D721Med (cell line): Measurements from ENCODE around the gene ELAVL3.
"Not testable (repeated sequence)": the region's sequence is repeated elsewhere in the genome, so short reads cannot be mapped to it uniquely, and the experiment has no call there.

Experiments used
- DNase-seq: peaks from one replicate; pipeline ENCODE4 v3.0.0; 2011; ENCODE audit warnings: low spot score; ENCODE audit not compliant: insufficient read length
- FAIRE-seq: peaks from 2 replicates; lab custom pipeline; 2011; peaks lifted over from hg19 to GRCh38; lab: Jason Lieb, UNC
- CTCF ChIP-seq: IDR thresholded peaks from 2 replicates; pipeline ENCODE4 v1.5.1; 2012; ENCODE audit warnings: mild to moderate bottlenecking, control low read depth; ENCODE audit not compliant: insufficient read depth; ENCODE audit errors: missing control alignments

Gene ELAVL3

DNA sequence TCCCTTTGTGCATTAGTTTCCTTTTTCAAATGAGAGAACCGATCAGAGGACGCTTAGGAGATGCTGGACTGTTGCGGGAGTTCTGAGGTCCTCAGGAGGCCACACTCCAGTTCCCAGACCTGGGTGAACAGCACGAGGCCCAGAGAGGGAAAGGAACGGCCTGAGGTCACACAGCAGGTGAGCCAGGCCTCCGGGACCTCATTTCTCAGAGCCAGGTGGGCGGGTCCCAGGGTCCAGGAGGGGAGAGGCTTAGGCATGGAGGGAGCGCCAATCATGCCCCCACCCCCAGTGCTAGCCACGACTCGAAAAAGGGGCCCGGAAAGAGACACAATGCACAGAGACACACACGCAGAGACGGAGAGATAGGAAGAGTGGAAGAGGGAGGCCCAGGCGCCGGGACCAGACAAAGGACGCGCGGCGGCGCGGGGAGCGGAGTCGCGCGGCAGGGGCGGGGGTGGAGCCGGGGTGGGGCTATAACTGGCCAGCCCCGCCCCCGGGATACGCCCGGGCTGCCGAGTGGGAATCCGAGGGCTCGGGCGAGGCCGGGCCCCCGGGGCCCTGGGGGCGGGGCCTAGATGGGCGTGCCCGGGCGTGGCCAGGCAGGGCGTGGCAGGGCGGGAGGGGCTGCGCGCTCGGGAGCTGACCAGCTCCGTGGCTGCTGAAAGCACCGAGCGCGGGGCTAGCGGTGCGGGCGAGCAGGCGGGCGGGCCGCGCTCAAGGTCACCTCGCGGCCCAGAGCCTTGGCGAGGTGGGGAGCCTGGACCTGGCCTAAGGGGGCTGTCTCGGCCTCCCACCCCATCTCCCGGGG is 1.6 kb downstream of the ELAVL3 start:
- FAIRE-seq (no peak), DNase-seq (peak; percentile 85)
- TF ChIP-seq CTCF = no peak

DNA sequence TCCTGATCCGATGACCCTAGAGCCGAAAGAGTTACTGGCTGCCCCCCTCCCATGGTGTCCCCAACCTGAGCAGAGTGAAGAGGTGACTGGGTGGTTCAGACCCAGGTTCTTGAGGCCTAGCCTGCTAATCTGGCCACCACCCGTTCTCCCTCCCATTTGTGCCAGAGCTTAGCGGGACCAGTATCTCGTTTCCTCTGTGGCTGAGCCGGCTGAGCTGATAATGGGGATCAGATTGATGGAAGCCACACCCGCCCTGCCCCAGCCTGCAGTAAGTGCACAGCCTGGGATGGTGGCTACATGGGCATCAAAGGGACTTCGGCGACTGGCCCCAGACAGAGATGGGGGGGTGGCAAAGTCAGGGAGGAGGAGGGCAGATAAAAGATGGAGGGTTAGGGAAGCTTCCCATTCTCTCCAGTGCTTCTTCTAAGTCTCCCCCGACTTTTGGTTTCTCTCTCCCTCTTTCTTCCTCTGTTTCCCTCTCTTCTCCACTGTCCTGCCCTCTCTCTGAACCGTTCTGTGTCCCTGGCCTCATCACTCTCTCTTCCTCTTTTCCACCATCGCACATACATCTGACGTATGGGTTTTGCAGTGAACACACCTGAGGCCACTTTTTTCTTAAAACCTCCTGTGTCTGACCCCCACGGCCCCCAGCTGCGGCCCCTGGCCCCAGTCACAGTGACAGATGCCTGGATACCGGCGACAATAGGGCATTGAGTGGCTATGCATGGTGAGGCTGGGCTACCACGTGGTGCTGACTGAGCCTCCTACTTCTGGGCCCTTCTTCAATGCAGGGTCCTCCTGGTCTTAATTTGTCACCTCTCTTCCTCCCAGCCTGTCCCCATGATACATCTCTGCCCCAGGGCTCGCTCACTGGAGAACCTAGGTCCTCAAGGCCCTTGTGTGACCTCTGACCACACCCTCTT is 2.4 kb downstream of the ELAVL3 start:
- no peak for FAIRE-seq
- peak; percentile 76 for DNase-seq
- TF ChIP-seq CTCF = no peak

DNA sequence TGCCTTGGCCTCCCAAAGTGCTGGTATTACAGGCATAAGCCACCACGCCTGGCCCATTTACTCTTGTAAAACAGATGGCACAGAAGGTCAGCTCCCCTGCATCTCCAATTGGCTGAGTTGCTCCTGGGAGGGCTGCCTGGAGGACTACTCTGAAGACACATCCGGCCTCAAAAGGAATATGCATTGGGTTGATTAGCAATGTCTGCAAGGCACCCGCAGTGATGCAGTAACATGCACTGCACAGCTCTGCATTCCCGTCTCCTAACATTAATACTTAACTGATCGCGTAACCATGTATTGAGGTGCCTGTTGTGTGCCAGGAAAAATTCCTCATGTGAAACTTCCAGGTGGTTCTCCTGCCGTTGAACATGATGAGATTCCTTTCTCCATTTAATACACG is 5.0 kb downstream of the ELAVL3 start:
- FAIRE-seq = no peak

GRCh38 chr19:11475343-11475742 is 5.5 kb downstream of the ELAVL3 start:
- DNase-seq, FAIRE-seq: not testable (repeated sequence)

More for the DNA sequence above, 5.0 kb downstream of the ELAVL3 start:
- DNase-seq = no peak
- no peak for TF ChIP-seq CTCF

DNA sequence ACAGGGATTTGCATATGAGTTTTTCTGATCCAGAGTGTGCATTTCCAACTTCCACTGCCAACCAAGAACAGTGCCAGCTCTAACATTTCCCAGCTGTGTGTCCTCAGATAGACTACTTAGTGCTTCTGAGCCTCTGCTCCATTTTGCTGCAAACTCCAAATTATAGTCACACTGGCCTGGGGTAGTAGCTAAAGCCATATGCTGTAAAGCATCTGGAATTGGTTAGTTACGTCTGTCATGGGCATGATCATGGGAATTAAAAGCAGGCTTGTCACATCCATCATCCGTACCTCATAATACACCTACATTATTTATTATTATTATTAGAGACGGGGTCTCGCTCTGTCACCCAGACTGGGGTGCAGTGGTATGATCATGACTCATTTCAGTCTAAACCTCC is 7.1 kb downstream of the ELAVL3 start:
- no peak for TF ChIP-seq CTCF
- DNase-seq = no peak
- FAIRE-seq = no peak

DNA sequence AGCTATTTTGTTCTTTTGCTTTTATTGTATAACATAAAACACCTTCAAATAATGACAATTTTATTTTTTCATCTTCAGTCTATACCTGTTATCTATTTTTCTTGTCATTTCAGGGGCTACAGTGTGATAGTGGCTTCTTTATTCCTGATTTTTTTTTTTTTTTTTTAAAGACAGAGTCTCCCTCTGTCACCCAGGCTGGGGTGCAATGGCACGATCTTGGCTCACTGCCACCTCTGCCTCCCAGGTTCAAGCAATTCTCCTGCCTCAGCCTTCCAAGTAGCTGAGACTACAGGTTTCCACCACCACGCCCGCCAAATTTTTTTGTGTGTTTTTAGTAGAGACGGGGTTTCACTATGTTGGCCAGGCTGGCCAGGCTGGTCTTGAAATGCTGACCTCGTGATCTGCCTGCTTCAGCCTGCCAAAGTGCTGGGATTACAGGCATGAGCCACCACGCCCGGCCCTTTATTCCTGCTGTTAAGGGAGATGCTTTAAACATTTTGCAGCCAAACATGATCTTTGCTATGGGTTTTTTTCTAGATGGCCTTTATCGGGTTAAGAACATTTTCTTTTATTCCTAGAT is 12.5 kb downstream of the ELAVL3 start:
- DNase-seq, FAIRE-seq: not testable (repeated sequence)

DNA sequence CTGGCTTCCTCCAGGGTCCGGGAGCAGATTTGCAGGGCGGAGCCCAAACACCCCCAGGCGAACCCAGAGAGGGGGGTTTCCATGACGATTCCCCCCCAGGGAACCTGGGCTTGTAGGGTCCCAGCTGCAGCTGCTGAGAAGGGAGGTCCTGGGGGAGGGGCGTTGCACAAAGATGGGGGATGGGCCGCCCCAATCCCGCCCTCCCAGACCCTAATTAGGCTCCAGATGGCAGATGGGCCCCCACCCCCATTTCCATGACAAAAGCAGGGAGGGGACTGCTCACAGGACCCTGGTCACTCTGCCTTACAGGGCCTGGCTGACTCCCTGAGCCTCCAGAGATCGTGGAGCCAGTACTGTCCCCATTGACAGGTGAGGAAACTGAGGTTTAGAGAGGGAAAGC is 15.2 kb downstream of the ELAVL3 start:
- TF ChIP-seq CTCF = no peak
- no peak for FAIRE-seq
- no peak for DNase-seq
